Stomach (tissue), 4 donors: ENCODE measurements around the gene BRCA1.

ENCODE experiments used
- CTCF ChIP-seq, 7 experiments: fragments of 450-650 bp in 4 of 7; fragments of 200-600 bp in 3 of 7; sonication (generic) in 3 of 7; IDR thresholded peaks; one replicate each; pipeline ENCODE4 v1.5.1; 2016 to 2019; ENCODE audit warnings: antibody characterized with exemption in 7 of 7, control low read depth in 2 of 7, mild to moderate bottlenecking in 1 of 7
- EP300 ChIP-seq: sonication (generic); formaldehyde crosslinking; IDR thresholded peaks from one replicate; pipeline ENCODE4 v1.6.1; 2017; ENCODE audit warnings: antibody characterized with exemption
- POLR2A ChIP-seq, 4 donors: fragments of 450-650 bp; IDR thresholded peaks; one replicate each; pipeline ENCODE4 v1.6.1; 2016; ENCODE audit warnings: antibody characterized with exemption in 4 of 4, control low read depth in 2 of 4, mild to moderate bottlenecking in 1 of 4, moderate library complexity in 1 of 4

GRCh38 chr17:43070872-43071271 is 54.3 kb downstream of the BRCA1 start:
- TF ChIP-seq CTCF (IDR thresholded peaks at IDR 0.05) (no peak), POLR2A (IDR thresholded peaks at IDR 0.05) (no peak), EP300 (no peak)
